Caco-2 (cell line): ENCODE data around the gene LDB2. TPM values are rescaled to one million over a fixed set of nuclear protein-coding genes. Genes with fewer than 3 reads are reported as not detected.

Experiments used
- BruUV-seq: library from RNA; stranded (reverse); fragments of 400-500 nt; replicated peaks from 2 replicates; lab custom pipeline; 2021; lab: Mats Ljungman, UMichigan
- CTCF ChIA-PET: fragments of 300-600 bp; sonication (Branson Sonifier 250); formaldehyde crosslinking; loops from one replicate; lab custom pipeline; 2022; ENCODE audit warnings: antibody characterized with exemption; lab: Charles Lee
- POLR2A ChIA-PET: fragments of 300-600 bp; sonication (Branson Sonifier 250); formaldehyde crosslinking; loops from one replicate; lab custom pipeline; 2022; ENCODE audit warnings: antibody characterized with exemption; lab: Charles Lee
- DNase-seq, 2 experiments: peaks; one replicate each; pipeline versions ENCODE4 v3.0.0 to v3.0.0-alpha.2; 2020 to 2022
- H3K27me3 ChIP-seq: replicated peaks from 2 replicates; pipeline ENCODE4 v1.6.0; 2011; ENCODE audit warnings: low read length; ENCODE audit not compliant: control insufficient read depth, insufficient read depth
- H3K36me3 ChIP-seq: 2 replicates; pipeline ENCODE4 v1.5.1; 2011; ENCODE audit warnings: low read length; ENCODE audit not compliant: control insufficient read depth, insufficient read depth
- H3K4me1 ChIP-seq: fragments of 250-450 bp; sonication (Bioruptor Pico); 2 replicates; pipeline ENCODE4 v1.5.1; 2020; ENCODE audit warnings: mild to moderate bottlenecking
- H3K4me3 ChIP-seq: 2 replicates; pipeline ENCODE4 v1.5.1; 2011; ENCODE audit warnings: low read depth, mild to moderate bottlenecking, control low read depth, low read length
- H3K9me3 ChIP-seq: fragments of 250-450 bp; sonication (Bioruptor Pico); 2 replicates; pipeline ENCODE4 v1.5.1; 2020; ENCODE audit warnings: mild to moderate bottlenecking, moderate library complexity
- H3K27ac Mint-ChIP-seq: one replicate; pipeline ENCODE4 v1.8.0; 2022; ENCODE audit warnings: mixed read lengths; ENCODE audit not compliant: unreplicated experiment
- H3K27me3 Mint-ChIP-seq: one replicate; pipeline ENCODE4 v1.8.0; 2022; ENCODE audit warnings: mixed read lengths; ENCODE audit not compliant: insufficient read depth, unreplicated experiment
- H3K36me3 Mint-ChIP-seq: one replicate; pipeline ENCODE4 v1.8.0; 2022; ENCODE audit warnings: mild to moderate bottlenecking, mixed read lengths; ENCODE audit not compliant: insufficient read depth, unreplicated experiment
- H3K4me1 Mint-ChIP-seq: one replicate; pipeline ENCODE4 v1.8.0; 2022; ENCODE audit warnings: low read depth, mixed read lengths; ENCODE audit not compliant: unreplicated experiment
- H3K4me3 Mint-ChIP-seq: one replicate; pipeline ENCODE4 v1.8.0; 2022; ENCODE audit warnings: mild to moderate bottlenecking, moderate library complexity, mixed read lengths; ENCODE audit not compliant: unreplicated experiment
- H3K9me3 Mint-ChIP-seq: one replicate; pipeline ENCODE4 v1.8.0; 2022; ENCODE audit warnings: mixed read lengths; ENCODE audit not compliant: unreplicated experiment
- CTCF ChIP-seq, 2 experiments: fragments of 200-600 bp in 1 of 2; IDR thresholded peaks; 1 replicate in 1 of 2; 2 replicates in 1 of 2; pipeline versions ENCODE4 v1.5.1 to v1.8.0; 2011 to 2022; ENCODE audit warnings: antibody characterized with exemption in 1 of 2, control low read depth in 1 of 2, inconsistent platforms in 1 of 2, low read depth in 1 of 2, low read length in 1 of 2, mild to moderate bottlenecking in 1 of 2, moderate library complexity in 1 of 2; ENCODE audit not compliant: insufficient read depth in 1 of 2, severe bottlenecking in 1 of 2, unreplicated experiment in 1 of 2
- intact Hi-C: fragments of 100-400 bp; cut with micrococcal nuclease; formaldehyde crosslinking; loops from one replicate; pipeline ENCODE4 v1.10.0; 2022; ENCODE audit not compliant: unreplicated experiment
- total RNA-seq: library from RNA; stranded (reverse); gene quantifications from 2 replicates; pipeline ENCODE4 v1.2.3, GENCODE V29; 2022

Gene LDB2
- total RNA-seq, 1 experiment from 2014 or later, result not detected

- Mint-ChIP-seq H3K27ac (no peak overlapping the region), H3K4me3 (no peak overlapping the region), H3K36me3 (no peaks in the 10 kb centered on the region), H3K9me3 (no peaks in the 10 kb centered on the region), H3K4me1 (no peaks in the 10 kb centered on the region), H3K27me3 (peaks cover 14% of the 10 kb centered on the region)
- H3K9me3 ChIP-seq, result no peaks in the 10 kb centered on the region
- ChIA-PET CTCF (no interaction called here), POLR2A (no interaction called here)
- H3K4me3 ChIP-seq, result no peak overlapping the region
- H3K36me3 ChIP-seq, result no peaks in the 10 kb centered on the region
- intact Hi-C loops, result no loop called here
- H3K27me3 ChIP-seq, result no peaks in the 10 kb centered on the region
- DNase-seq, result no peak
- BruUV-seq, result no TSS peak
- TF ChIP-seq CTCF (IDR thresholded peaks at IDR 0.05; ENCODE audit: insufficient read depth in 1 of 2, low read depth in 1 of 2, low read length in 1 of 2, severe bottlenecking in 1 of 2, unreplicated experiment in 1 of 2), result no peak
- H3K4me1 ChIP-seq, result no peaks in the 10 kb centered on the region
These were observed 1.9 kb upstream of the LDB2 start for GRCh38 chr4:16900325-16900724.

- no peak overlapping the region for H3K4me3 Mint-ChIP-seq
- no TSS peak for BruUV-seq
- Histone ChIP-seq H3K36me3 (no peaks in the 10 kb centered on the region), H3K9me3 (no peaks in the 10 kb centered on the region), H3K4me1 (no peaks in the 10 kb centered on the region), H3K27me3 (no peaks in the 10 kb centered on the region), H3K4me3 (no peak overlapping the region)
- no peaks in the 10 kb centered on the region for H3K9me3 Mint-ChIP-seq
- TF ChIP-seq CTCF (IDR thresholded peaks at IDR 0.05; ENCODE audit: insufficient read depth in 1 of 2, low read depth in 1 of 2, low read length in 1 of 2, severe bottlenecking in 1 of 2, unreplicated experiment in 1 of 2), result no peak
- peaks cover 10% of the 10 kb centered on the region for H3K27me3 Mint-ChIP-seq
- ChIA-PET CTCF (no interaction called here), POLR2A (no interaction called here)
- intact Hi-C loops, result no loop called here
- no peaks in the 10 kb centered on the region for H3K36me3 Mint-ChIP-seq
- no peaks in the 10 kb centered on the region for H3K4me1 Mint-ChIP-seq
- no peak for DNase-seq
- no peak overlapping the region for H3K27ac Mint-ChIP-seq
These were observed 1.3 kb downstream of the LDB2 start for GRCh38 chr4:16896881-16897750.

- Mint-ChIP-seq H3K4me3 (no peak overlapping the region), H3K36me3 (no peaks in the 10 kb centered on the region), H3K27me3 (peaks cover 7% of the 10 kb centered on the region), H3K4me1 (no peaks in the 10 kb centered on the region), H3K9me3 (no peaks in the 10 kb centered on the region), H3K27ac (no peak overlapping the region)
- DNase-seq, result no peak
- Histone ChIP-seq H3K9me3 (no peaks in the 10 kb centered on the region), H3K4me1 (no peaks in the 10 kb centered on the region), H3K36me3 (no peaks in the 10 kb centered on the region), H3K4me3 (no peak overlapping the region), H3K27me3 (no peaks in the 10 kb centered on the region)
- intact Hi-C loops, result no loop called here
- BruUV-seq, result no TSS peak
- ChIA-PET POLR2A (no interaction called here), CTCF (no interaction called here)
- no peak for TF ChIP-seq CTCF (IDR thresholded peaks at IDR 0.05; ENCODE audit: insufficient read depth in 1 of 2, low read depth in 1 of 2, low read length in 1 of 2, severe bottlenecking in 1 of 2, unreplicated experiment in 1 of 2)
These were observed 4.0 kb downstream of the LDB2 start for GRCh38 chr4:16894406-16894805.
